Caco-2 (cell line): Measurements from ENCODE around the gene SPPL3. TPM values are rescaled to one million over a fixed set of nuclear protein-coding genes. Genes with fewer than 3 reads are reported as not detected.
"Not testable (repeated sequence)": the region's sequence is repeated elsewhere in the genome, so short reads cannot be mapped to it uniquely, and the experiment has no call there.

Experiments used
- Bru-seq: library from RNA; stranded (reverse); fragments of 400-500 nt; gene quantifications from one replicate; lab custom pipeline; 2021; lab: Mats Ljungman, UMichigan
- BruChase-seq, 2 experiments: library from RNA; stranded (reverse); fragments of 400-500 nt; gene quantifications; one replicate each; lab custom pipeline; 2021; lab: Mats Ljungman, UMichigan
- BruUV-seq: library from RNA; stranded (reverse); fragments of 400-500 nt; replicated peaks from 2 replicates; lab custom pipeline; 2021; lab: Mats Ljungman, UMichigan
- CTCF ChIA-PET: fragments of 300-600 bp; sonication (Branson Sonifier 250); formaldehyde crosslinking; loops from one replicate; lab custom pipeline; 2022; ENCODE audit warnings: antibody characterized with exemption; lab: Charles Lee
- POLR2A ChIA-PET: fragments of 300-600 bp; sonication (Branson Sonifier 250); formaldehyde crosslinking; loops from one replicate; lab custom pipeline; 2022; ENCODE audit warnings: antibody characterized with exemption; lab: Charles Lee
- DNase-seq, 2 experiments: peaks; one replicate each; pipeline versions ENCODE4 v3.0.0 to v3.0.0-alpha.2; 2020 to 2022
- H3K27me3 ChIP-seq: replicated peaks from 2 replicates; pipeline ENCODE4 v1.6.0; 2011; ENCODE audit warnings: low read length; ENCODE audit not compliant: control insufficient read depth, insufficient read depth
- H3K36me3 ChIP-seq: 2 replicates; pipeline ENCODE4 v1.5.1; 2011; ENCODE audit warnings: low read length; ENCODE audit not compliant: control insufficient read depth, insufficient read depth
- H3K4me1 ChIP-seq: fragments of 250-450 bp; sonication (Bioruptor Pico); 2 replicates; pipeline ENCODE4 v1.5.1; 2020; ENCODE audit warnings: mild to moderate bottlenecking
- H3K4me3 ChIP-seq: 2 replicates; pipeline ENCODE4 v1.5.1; 2011; ENCODE audit warnings: low read depth, mild to moderate bottlenecking, control low read depth, low read length
- H3K9me3 ChIP-seq: fragments of 250-450 bp; sonication (Bioruptor Pico); 2 replicates; pipeline ENCODE4 v1.5.1; 2020; ENCODE audit warnings: mild to moderate bottlenecking, moderate library complexity
- H3K27ac Mint-ChIP-seq: one replicate; pipeline ENCODE4 v1.8.0; 2022; ENCODE audit warnings: mixed read lengths; ENCODE audit not compliant: unreplicated experiment
- H3K27me3 Mint-ChIP-seq: one replicate; pipeline ENCODE4 v1.8.0; 2022; ENCODE audit warnings: mixed read lengths; ENCODE audit not compliant: insufficient read depth, unreplicated experiment
- H3K36me3 Mint-ChIP-seq: one replicate; pipeline ENCODE4 v1.8.0; 2022; ENCODE audit warnings: mild to moderate bottlenecking, mixed read lengths; ENCODE audit not compliant: insufficient read depth, unreplicated experiment
- H3K4me1 Mint-ChIP-seq: one replicate; pipeline ENCODE4 v1.8.0; 2022; ENCODE audit warnings: low read depth, mixed read lengths; ENCODE audit not compliant: unreplicated experiment
- H3K4me3 Mint-ChIP-seq: one replicate; pipeline ENCODE4 v1.8.0; 2022; ENCODE audit warnings: mild to moderate bottlenecking, moderate library complexity, mixed read lengths; ENCODE audit not compliant: unreplicated experiment
- H3K9me3 Mint-ChIP-seq: one replicate; pipeline ENCODE4 v1.8.0; 2022; ENCODE audit warnings: mixed read lengths; ENCODE audit not compliant: unreplicated experiment
- CTCF ChIP-seq, 2 experiments: fragments of 200-600 bp in 1 of 2; IDR thresholded peaks; 1 replicate in 1 of 2; 2 replicates in 1 of 2; pipeline versions ENCODE4 v1.5.1 to v1.8.0; 2011 to 2022; ENCODE audit warnings: antibody characterized with exemption in 1 of 2, control low read depth in 1 of 2, inconsistent platforms in 1 of 2, low read depth in 1 of 2, low read length in 1 of 2, mild to moderate bottlenecking in 1 of 2, moderate library complexity in 1 of 2; ENCODE audit not compliant: insufficient read depth in 1 of 2, severe bottlenecking in 1 of 2, unreplicated experiment in 1 of 2
- intact Hi-C: fragments of 100-400 bp; cut with micrococcal nuclease; formaldehyde crosslinking; loops from one replicate; pipeline ENCODE4 v1.10.0; 2022; ENCODE audit not compliant: unreplicated experiment
- long read RNA-seq: library from polyadenylated mRNA; stranded (forward); transcript quantifications from one replicate; pipeline ENCODE4 v2.0.0, GENCODE V29; 2022
- total RNA-seq: library from RNA; stranded (reverse); gene quantifications from 2 replicates; pipeline ENCODE4 v1.2.3, GENCODE V29; 2022

The SPPL3 gene
- total RNA-seq (63.4 and 65.6 TPM in 2 replicates), Bru-seq, nascent RNA (percentile 85 among the genes with signal in this experiment), BruChase-seq, experiment 1, labeled RNA remaining after a 2-hour chase (percentile 80 among the genes with signal in this experiment), BruChase-seq, experiment 2, labeled RNA remaining after a 6-hour chase (percentile 82 among the genes with signal in this experiment)
- long read RNA-seq, full-length matches to known transcripts, result 79 of 102 reads
- long read RNA-seq, partial matches to known transcripts, result 5 of 102 reads
- long read RNA-seq, other reads (novel, unspliced or antisense), result 18 of 102 reads

- Mint-ChIP-seq H3K27me3 (no peaks in the 10 kb centered on the region), H3K27ac (peak within 1 kb of the TSS; percentile 88), H3K36me3 (peaks cover 35% of the 10 kb centered on the region), H3K9me3 (no peaks in the 10 kb centered on the region), H3K4me3 (peak within 1 kb of the TSS; percentile 97), H3K4me1 (peaks cover 25% of the 10 kb centered on the region)
- CTCF ChIA-PET, result interaction anchor here (1.1 kb wide), 1 partner anchor 77 kb away, joined by 3 read pairs; no protein-coding TSS in a partner anchor
- no peaks in the 10 kb centered on the region for H3K27me3 ChIP-seq
- intact Hi-C loops, result no loop called here
- no TSS peak for BruUV-seq
- no peaks in the 10 kb centered on the region for H3K4me1 ChIP-seq
- peak within 1 kb of the TSS; percentile 92 for H3K4me3 ChIP-seq
- H3K9me3 ChIP-seq, result no peaks in the 10 kb centered on the region
- peak; percentile 91 to 96 for DNase-seq
- peak in 1 of 2 experiments; percentile 9 for TF ChIP-seq CTCF (IDR thresholded peaks at IDR 0.05; ENCODE audit: insufficient read depth in 1 of 2, low read depth in 1 of 2, low read length in 1 of 2, severe bottlenecking in 1 of 2, unreplicated experiment in 1 of 2)
- no peaks in the 10 kb centered on the region; the same call in 1 of the 2 replicates for H3K36me3 ChIP-seq
- POLR2A ChIA-PET, result no interaction called here
These were observed at the start of gene SPPL3 for GRCh38 chr12:120904197-120904773. Gene SPPL3, minus strand, starts transcription at chr12:120904358. Its CDS starts 491 bp downstream, at chr12:120903867.

DNA sequence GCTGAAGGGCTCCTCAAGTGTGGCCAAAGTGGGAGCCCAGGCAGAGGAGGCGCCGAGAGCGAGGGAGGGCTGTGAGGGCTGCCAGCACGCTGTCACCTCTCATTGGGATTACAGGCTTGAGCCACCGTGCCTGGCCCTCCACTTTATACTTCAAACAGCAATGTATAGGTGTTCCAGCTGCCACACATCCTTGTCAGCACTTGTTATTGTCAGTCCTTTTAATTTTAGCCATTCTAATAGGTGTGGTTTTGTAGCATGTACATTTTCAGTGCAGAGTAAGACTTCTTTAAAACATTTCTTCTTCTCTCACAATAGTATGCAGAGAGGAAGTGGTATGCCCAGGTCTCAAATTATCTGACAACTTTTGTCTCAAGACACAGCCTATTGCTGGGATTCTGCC lies 46.6 kb upstream of the SPPL3 start:
- H3K4me3 Mint-ChIP-seq, result no peak overlapping the region
- H3K36me3 ChIP-seq, result no peaks in the 10 kb centered on the region
- no peaks in the 10 kb centered on the region for H3K4me1 Mint-ChIP-seq
- no peak overlapping the region for H3K27ac Mint-ChIP-seq
- no peak for TF ChIP-seq CTCF (IDR thresholded peaks at IDR 0.05; ENCODE audit: insufficient read depth in 1 of 2, low read depth in 1 of 2, low read length in 1 of 2, severe bottlenecking in 1 of 2, unreplicated experiment in 1 of 2)
- DNase-seq, result no peak
- CTCF ChIA-PET, result no interaction called here
- peaks cover 1% of the 10 kb centered on the region for H3K4me1 ChIP-seq
- intact Hi-C loops, result no loop called here
- no TSS peak for BruUV-seq
- peaks cover 6% of the 10 kb centered on the region for H3K36me3 Mint-ChIP-seq
- POLR2A ChIA-PET, result no interaction called here
- no peaks in the 10 kb centered on the region for H3K9me3 ChIP-seq
- H3K27me3 Mint-ChIP-seq, result no peaks in the 10 kb centered on the region
- no peaks in the 10 kb centered on the region for H3K9me3 Mint-ChIP-seq
- H3K27me3 ChIP-seq, result no peaks in the 10 kb centered on the region
- H3K4me3 ChIP-seq, result no peak overlapping the region

DNA sequence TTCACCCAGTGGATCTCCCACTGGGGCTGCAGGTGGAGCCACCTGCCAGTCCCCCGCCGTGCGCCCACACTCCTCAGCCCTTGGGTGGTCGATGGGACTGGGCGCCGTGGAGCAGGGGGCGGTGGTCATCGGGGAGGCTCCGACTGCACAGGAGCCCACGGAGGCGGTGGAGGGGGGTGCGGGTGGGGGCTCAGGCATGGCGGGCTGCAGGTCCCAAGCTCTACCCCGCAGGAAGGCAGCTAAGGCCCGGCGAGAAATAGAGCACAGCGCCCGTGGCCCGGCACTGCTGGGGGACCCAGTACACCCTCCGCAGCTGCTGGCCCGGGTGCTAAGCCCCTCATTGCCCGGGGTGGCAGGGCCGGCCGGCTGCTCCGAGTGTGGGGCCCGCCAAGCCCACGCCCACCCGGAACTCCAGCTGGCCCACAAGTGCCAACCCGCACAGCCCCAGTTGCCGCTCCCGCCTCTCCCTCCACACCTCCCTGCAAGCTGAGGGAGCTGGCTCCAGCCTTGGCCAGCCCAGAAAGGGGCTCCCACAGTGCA lies 46.2 kb upstream of the SPPL3 start:
- H3K27ac Mint-ChIP-seq, H3K4me3 Mint-ChIP-seq, intact Hi-C loops, H3K36me3 ChIP-seq, H3K9me3 ChIP-seq, DNase-seq, CTCF ChIA-PET, H3K4me3 ChIP-seq, POLR2A ChIA-PET, H3K36me3 Mint-ChIP-seq, H3K4me1 ChIP-seq, BruUV-seq, H3K27me3 ChIP-seq, H3K9me3 Mint-ChIP-seq, H3K4me1 Mint-ChIP-seq, H3K27me3 Mint-ChIP-seq: not testable (repeated sequence)

- H3K27me3 ChIP-seq, H3K4me3 ChIP-seq, POLR2A ChIA-PET, BruUV-seq, H3K4me1 ChIP-seq, H3K9me3 ChIP-seq, H3K9me3 Mint-ChIP-seq, H3K4me1 Mint-ChIP-seq, H3K27me3 Mint-ChIP-seq, DNase-seq, H3K36me3 Mint-ChIP-seq, H3K36me3 ChIP-seq, H3K27ac Mint-ChIP-seq, H3K4me3 Mint-ChIP-seq: not testable (repeated sequence)
- intact Hi-C loops, result loop anchor here (2.0 kb wide), 2 partner anchors 17 to 33 kb away; partner anchors contain the start of gene HNF1A
- CTCF ChIA-PET, result interaction anchor here (0.7 kb wide), 2 partner anchors 35 to 271 kb away, joined by 3 read pairs; no protein-coding TSS in a partner anchor
These were observed 41.4 kb upstream of the SPPL3 start for GRCh38 chr12:120945516-120945915.
